Astrocyte of the spinal cord (primary cell): ENCODE data around the gene SIN3A.
"Not testable (repeated sequence)": the region's sequence is repeated elsewhere in the genome, so short reads cannot be mapped to it uniquely, and the experiment has no call there.

ENCODE experiments used
- DNase-seq: peaks from one replicate; pipeline ENCODE4 v3.0.0; 2011; ENCODE audit warnings: low read depth, low spot score
- H3K4me3 ChIP-seq: 2 replicates; pipeline ENCODE4 v1.5.1; 2011; ENCODE audit warnings: low read depth, mild to moderate bottlenecking, low read length, moderate library complexity
- CTCF ChIP-seq: IDR thresholded peaks from 2 replicates; pipeline ENCODE4 v1.5.1; 2012; ENCODE audit warnings: low read depth, mild to moderate bottlenecking, low read length, inconsistent platforms
- in situ Hi-C: cut with HindIII; loops from 2 replicates; pipeline ENCODE4 v1.10.0; 2017; ENCODE audit warnings: low sequenced_read_pairs

Gene SIN3A

DNA sequence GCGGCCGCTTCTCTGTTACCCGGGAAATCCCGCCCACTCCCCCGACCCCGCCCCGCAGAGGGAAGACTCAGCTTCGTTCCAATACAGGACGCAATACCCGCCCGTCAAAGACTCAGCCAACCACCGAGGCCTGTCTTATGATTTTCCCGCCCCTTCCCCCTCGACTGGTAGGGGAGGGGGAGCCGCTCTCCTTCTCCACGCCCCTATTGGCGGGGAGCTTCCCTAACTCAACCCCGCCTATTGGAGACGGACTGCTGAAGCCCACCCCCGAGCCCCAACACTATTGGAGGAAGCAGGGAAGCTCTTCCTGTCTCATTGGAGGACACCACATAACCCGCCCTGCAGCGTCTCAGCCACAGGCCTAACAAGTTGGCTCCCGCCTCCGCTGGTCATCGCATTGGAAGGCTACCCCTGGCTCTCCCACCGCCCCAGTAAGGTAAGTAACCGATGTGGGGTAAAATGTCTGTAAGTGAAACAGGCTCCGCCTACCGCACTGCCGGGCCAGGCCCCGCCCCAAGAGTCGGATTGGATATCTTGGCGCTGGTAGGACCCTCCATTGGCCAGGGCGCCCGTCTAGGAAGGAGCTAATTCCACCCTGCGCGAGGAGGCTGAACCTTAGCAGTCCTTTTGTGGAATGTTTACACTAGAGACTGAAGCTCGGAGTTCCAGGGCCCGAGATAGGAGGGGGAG, at the start of gene SIN3A:
Gene SIN3A (minus strand): TSS at position 17 of the 690 bp plus-strand sequence. CDS start 21,315 bp downstream, outside the sequence.
- peak within 1 kb of the TSS; percentile 88 for H3K4me3 ChIP-seq
- peak; percentile 100 for DNase-seq
- in situ Hi-C loops, result no loop called here
- no peak for TF ChIP-seq CTCF

DNA sequence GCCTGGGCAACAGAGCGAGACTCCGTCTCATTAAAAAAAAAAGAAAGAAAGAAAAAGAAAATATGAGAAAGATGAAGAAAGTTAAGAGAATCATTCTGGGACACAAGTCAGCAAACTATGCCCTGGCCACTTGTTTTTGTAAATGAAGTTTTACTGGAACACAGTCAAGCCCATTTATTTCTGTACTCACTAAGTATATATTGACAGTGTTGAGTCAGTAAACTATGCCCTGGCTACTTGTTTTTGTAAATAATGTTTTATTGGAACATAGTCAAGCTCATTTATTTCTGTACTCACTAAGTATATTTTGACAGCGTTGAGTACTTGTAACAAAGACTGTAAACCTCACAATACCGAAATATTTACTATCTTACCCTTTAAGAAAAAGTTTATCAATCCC, 42.2 kb upstream of the SIN3A start:
- no peak for TF ChIP-seq CTCF
- in situ Hi-C loops, result no loop called here
- H3K4me3 ChIP-seq, result no peak overlapping the region
- DNase-seq, result no peak

DNA sequence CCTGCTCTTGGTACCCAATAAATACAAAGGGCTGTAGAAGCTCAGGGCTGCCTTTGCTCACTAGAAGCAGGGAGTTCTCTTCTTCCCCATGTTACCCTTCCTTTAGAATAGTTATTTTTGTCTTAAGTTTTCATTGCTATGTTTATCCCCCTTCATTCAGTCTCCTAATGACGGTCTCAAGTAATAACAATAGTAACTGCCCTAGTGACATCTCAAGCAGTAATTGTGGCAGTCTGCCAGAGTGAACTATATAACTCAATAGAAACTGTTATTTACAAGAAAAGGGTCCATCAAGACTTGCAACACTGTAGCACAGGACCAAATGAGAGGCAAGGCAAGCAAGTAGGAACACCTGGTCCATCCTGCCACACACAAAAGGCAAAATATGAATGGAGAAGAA, 32.5 kb upstream of the SIN3A start:
- in situ Hi-C loops, result no loop called here
- TF ChIP-seq CTCF, result no peak
- no peak overlapping the region for H3K4me3 ChIP-seq
- no peak for DNase-seq

DNA sequence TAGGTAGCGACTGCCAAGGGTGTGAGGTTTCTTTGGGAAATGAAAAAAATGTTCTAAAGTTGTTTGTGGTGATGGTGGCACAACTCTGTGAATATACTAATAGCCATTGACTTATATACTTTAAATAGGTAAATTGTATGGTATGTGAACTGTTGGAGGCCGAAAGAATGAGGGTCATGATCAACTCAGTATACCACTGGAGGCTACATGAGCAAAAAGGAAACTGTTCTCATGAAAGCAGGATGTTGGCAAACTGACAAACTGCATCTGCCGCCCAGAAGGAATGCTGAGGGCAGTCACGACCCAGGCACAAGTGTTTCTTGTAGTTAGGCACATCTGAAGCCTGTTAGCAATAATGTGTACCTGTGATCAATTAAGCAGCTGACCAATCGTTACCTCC, 32.1 kb upstream of the SIN3A start:
- DNase-seq, H3K4me3 ChIP-seq, in situ Hi-C loops: not testable (repeated sequence)

DNA sequence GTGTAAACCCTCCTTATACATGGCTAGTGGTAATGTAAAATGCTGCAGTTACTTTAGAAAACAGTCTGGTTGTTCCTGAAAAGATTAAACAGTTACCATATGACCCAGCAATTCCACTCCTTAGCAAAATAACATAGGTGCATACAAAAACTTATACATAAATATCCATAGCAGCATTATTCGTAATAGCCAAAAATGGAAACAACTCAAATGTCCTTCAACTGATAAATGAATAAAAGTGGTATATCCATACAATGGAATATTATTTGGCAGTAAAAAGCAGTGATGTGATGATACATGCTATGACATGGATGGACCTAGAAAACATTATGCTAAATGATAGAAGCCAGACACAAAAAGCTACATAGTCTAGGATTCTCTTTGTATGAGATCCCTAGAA, 31.6 kb upstream of the SIN3A start:
- DNase-seq, result no peak
- no peak overlapping the region for H3K4me3 ChIP-seq
- in situ Hi-C loops, result no loop called here
- no peak for TF ChIP-seq CTCF

- DNase-seq, in situ Hi-C loops, H3K4me3 ChIP-seq: not testable (repeated sequence)
These were observed 29.0 kb upstream of the SIN3A start for GRCh38 chr15:75480463-75480862.

DNA sequence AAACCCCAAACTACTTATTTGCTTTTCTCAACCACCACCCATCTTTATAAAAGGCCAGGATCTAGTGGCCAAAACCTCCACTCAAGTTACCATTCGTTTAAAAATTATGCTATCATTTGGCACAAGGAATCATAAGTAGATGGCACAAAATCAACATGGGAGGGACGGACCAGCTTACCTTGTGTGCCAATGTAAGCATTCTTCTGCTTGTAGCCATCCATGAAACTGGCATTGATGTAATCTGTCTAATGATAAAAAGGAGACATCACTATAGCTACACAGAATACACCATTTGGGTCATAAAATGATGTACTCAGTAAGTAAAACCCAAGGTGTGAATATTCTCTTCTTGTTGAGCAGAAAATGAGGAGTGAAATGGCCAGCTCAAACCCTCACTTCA, 28.2 kb upstream of the SIN3A start:
- in situ Hi-C loops, result no loop called here
- no peak for TF ChIP-seq CTCF
- no peak for DNase-seq
- H3K4me3 ChIP-seq, result no peak overlapping the region

DNA sequence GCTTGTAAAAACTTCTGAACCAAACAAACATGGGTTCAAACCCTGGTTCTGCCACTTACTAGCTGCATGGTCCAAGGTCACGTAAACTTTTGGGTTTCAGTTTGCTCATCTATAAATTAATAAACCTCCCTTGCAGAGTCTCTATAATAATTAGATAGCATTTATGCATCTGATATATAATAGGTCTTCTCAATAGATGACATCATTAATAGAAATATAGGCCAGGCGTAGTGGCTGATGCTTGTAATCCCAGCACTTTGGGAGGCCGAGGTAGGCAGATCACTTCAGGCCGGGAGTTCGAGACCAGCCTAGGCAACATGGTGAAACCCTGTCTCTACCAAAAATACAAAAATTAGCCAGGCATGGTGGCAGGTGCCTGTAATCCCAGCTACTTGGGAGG, 25.6 kb upstream of the SIN3A start:
- DNase-seq, H3K4me3 ChIP-seq, in situ Hi-C loops: not testable (repeated sequence)
